SU-DHL-6 (cell line): ENCODE measurements around the gene MMAB.
A peak's percentile ranks its signal among the peaks of the same experiment; 100 is the strongest.

Experiments
- H2AFZ ChIP-seq: fragments of 200-600 bp; sonication (generic); 2 replicates; pipeline ENCODE4 v1.6.1; 2014; ENCODE audit warnings: low read depth, mild to moderate bottlenecking, moderate library complexity, mixed read lengths, antibody characterized with exemption, low read length; ENCODE audit not compliant: severe bottlenecking
- H3F3A ChIP-seq: fragments of 200-600 bp; shearing (Covaris generic); 2 replicates; pipeline ENCODE4 v1.6.0; 2016; ENCODE audit warnings: antibody characterized with exemption, mild to moderate bottlenecking; ENCODE audit not compliant: insufficient read depth
- H3K27ac ChIP-seq: fragments of 200-600 bp; sonication (generic); 2 replicates; pipeline ENCODE4 v1.5.1; 2016; ENCODE audit warnings: low read depth, mild to moderate bottlenecking, low read length, moderate library complexity, mixed read lengths
- H3K27me3 ChIP-seq: fragments of 200-600 bp; sonication (generic), shearing (Covaris generic); 2 replicates; pipeline ENCODE4 v1.6.0; 2014; ENCODE audit warnings: mild to moderate bottlenecking, low read length
- H3K36me3 ChIP-seq: fragments of 200-600 bp; sonication (generic); 2 replicates; pipeline ENCODE4 v1.6.1; 2014; ENCODE audit warnings: mild to moderate bottlenecking, low read length, mixed read lengths
- H3K4me2 ChIP-seq: fragments of 300-600, 200-600 bp; shearing (Covaris generic), sonication (generic); 2 replicates; pipeline ENCODE4 v1.6.0; 2014; ENCODE audit warnings: low read length, low read depth, mild to moderate bottlenecking; ENCODE audit not compliant: poor library complexity, severe bottlenecking
- H3K4me3 ChIP-seq: fragments of 200-600 bp; sonication (generic); 2 replicates; pipeline ENCODE4 v1.5.1; 2014; ENCODE audit warnings: antibody characterized with exemption, low read length, mild to moderate bottlenecking, mixed read lengths; ENCODE audit not compliant: insufficient read depth, poor library complexity, severe bottlenecking
- H3K79me2 ChIP-seq: fragments of 200-600 bp; sonication (generic); 2 replicates; pipeline ENCODE4 v1.6.1; 2014; ENCODE audit warnings: mild to moderate bottlenecking, low read length, moderate library complexity; ENCODE audit not compliant: insufficient read depth
- H3K9ac ChIP-seq: fragments of 200-600 bp; sonication (generic); 2 replicates; pipeline ENCODE4 v1.7.0; 2014; ENCODE audit warnings: mild to moderate bottlenecking, low read length
- H3K9me2 ChIP-seq: fragments of 200-600 bp; sonication (generic); replicated peaks from 2 replicates; pipeline ENCODE4 v1.6.1; 2014; ENCODE audit warnings: low read length; ENCODE audit not compliant: insufficient read depth
- H3K9me3 ChIP-seq: fragments of 200-600 bp; sonication (generic); 2 replicates; pipeline ENCODE4 v1.6.1; 2014; ENCODE audit warnings: low read length, mixed read lengths; ENCODE audit not compliant: insufficient read depth
- H4K20me1 ChIP-seq: fragments of 200-600 bp; sonication (generic); 2 replicates; pipeline ENCODE4 v1.6.1; 2014; ENCODE audit warnings: low read depth, mild to moderate bottlenecking, antibody characterized with exemption, low read length, moderate library complexity, mixed read lengths
- CTCF ChIP-seq: fragments of 200-600 bp; sonication (generic); IDR thresholded peaks from one replicate; pipeline ENCODE4 v1.5.1; 2017; ENCODE audit warnings: antibody characterized with exemption, mild to moderate bottlenecking, low read length, moderate library complexity; ENCODE audit not compliant: insufficient read depth, poor library complexity, severe bottlenecking
- EZH2phosphoT487 ChIP-seq: fragments of 200-600 bp; sonication (generic), shearing (Covaris generic); conservative IDR thresholded peaks from 2 replicates; pipeline ENCODE4 v1.6.1; 2018; ENCODE audit warnings: mild to moderate bottlenecking, antibody characterized with exemption, low read length, moderate library complexity, mixed read lengths

The MMAB gene

GRCh38 chr12:109573029-109573913 lies at the start of gene MMAB, which contains the start of gene MVK:
MMAB (minus strand) TSS chr12:109573504; CDS start chr12:109573480, 24 bp downstream.
MVK (plus strand) TSS chr12:109573794; CDS start chr12:109574823, 1,029 bp downstream.
- peaks cover 21% of the 10 kb centered on the region for H3K79me2 ChIP-seq
- peak within 1 kb of the TSS; percentile 72 for H3K9ac ChIP-seq
- peak within 1 kb of the TSS; percentile 75 for H3K27ac ChIP-seq
- no peaks in the 10 kb centered on the region for H3K9me2 ChIP-seq
- TF ChIP-seq CTCF, result no peak
- no peak for TF ChIP-seq EZH2phosphoT487
- peak within 1 kb of the TSS; percentile 76 for H3K4me3 ChIP-seq
- no peaks in the 10 kb centered on the region for H4K20me1 ChIP-seq
- peak within 1 kb of the TSS; percentile 96 for H3K4me2 ChIP-seq
- no peaks in the 10 kb centered on the region for H3K9me3 ChIP-seq
- H3K36me3 ChIP-seq, result peaks cover 11% of the 10 kb centered on the region; the same call in 1 of the 2 replicates
- no peaks in the 10 kb centered on the region for H3F3A ChIP-seq
- H3K27me3 ChIP-seq, result no peaks in the 10 kb centered on the region
- H2AFZ ChIP-seq, result peak within 1 kb of the TSS; percentile 60

GRCh38 chr12:109621901-109622364 lies 48.6 kb upstream of the MMAB start:
- no peak overlapping the region for H3K4me3 ChIP-seq
- H3K9me3 ChIP-seq, result no peaks in the 10 kb centered on the region
- H3K27ac ChIP-seq, result no peak overlapping the region
- H3K36me3 ChIP-seq, result no peaks in the 10 kb centered on the region
- H3F3A ChIP-seq, result no peaks in the 10 kb centered on the region
- no peak for TF ChIP-seq CTCF
- no peak for TF ChIP-seq EZH2phosphoT487
- H2AFZ ChIP-seq, result no peak overlapping the region
- H3K9me2 ChIP-seq, result no peaks in the 10 kb centered on the region
- H3K27me3 ChIP-seq, result no peaks in the 10 kb centered on the region
- no peaks in the 10 kb centered on the region for H3K79me2 ChIP-seq
- H4K20me1 ChIP-seq, result no peaks in the 10 kb centered on the region
- H3K9ac ChIP-seq, result no peak overlapping the region
- H3K4me2 ChIP-seq, result no peak overlapping the region

GRCh38 chr12:109621211-109621694 lies 47.9 kb upstream of the MMAB start:
- Histone ChIP-seq H3K9ac (no peak overlapping the region), H3K36me3 (no peaks in the 10 kb centered on the region), H4K20me1 (no peaks in the 10 kb centered on the region), H3K27me3 (no peaks in the 10 kb centered on the region), H3K4me2 (no peak overlapping the region), H3K9me3 (no peaks in the 10 kb centered on the region), H2AFZ (no peak overlapping the region), H3K4me3 (no peak overlapping the region), H3F3A (no peaks in the 10 kb centered on the region), H3K9me2 (no peaks in the 10 kb centered on the region), H3K79me2 (no peaks in the 10 kb centered on the region), H3K27ac (no peak overlapping the region)
- TF ChIP-seq CTCF (no peak), EZH2phosphoT487 (no peak)
